ENCODE measurements around the gene MYO3A.

MYO3A gene

GRCh38 chr10:26214551-26215395 is 280.7 kb downstream of the MYO3A start:
- H3K9ac ChIP-seq = no peak overlapping the region
- H3K27me3 ChIP-seq (ENCODE audit: control insufficient read depth, insufficient read depth, low read length) = peaks cover 18% of the 10 kb centered on the region

GRCh38 chr10:26215396-26215934 is 281.4 kb downstream of the MYO3A start:
- Histone ChIP-seq H3K4me3 (ENCODE audit: low read depth, low read length) (no peak overlapping the region), H3K9me3 (ENCODE audit: control insufficient read depth, low read length) (no peaks in the 10 kb centered on the region), H3K79me2 (no peaks in the 10 kb centered on the region), H2AFZ (no peak overlapping the region), H3K27ac (no peak overlapping the region), H3K9ac (no peak overlapping the region), H3K4me1 (no peaks in the 10 kb centered on the region), H3K36me3 (ENCODE audit: control insufficient read depth, insufficient read depth, low read length) (no peaks in the 10 kb centered on the region), H3K4me2 (ENCODE audit: low read length) (peak overlapping the region; percentile 26), H3K27me3 (ENCODE audit: control insufficient read depth, insufficient read depth, low read length) (peaks cover 18% of the 10 kb centered on the region)
- TF ChIP-seq CTCF (IDR thresholded peaks at IDR 0.05) = no peak

More at GRCh38 chr10:26214551-26215395, 280.7 kb downstream of the MYO3A start:
- Histone ChIP-seq H3K4me2 (ENCODE audit: low read length) (peak overlapping the region; percentile 26), H3K79me2 (no peaks in the 10 kb centered on the region), H3K36me3 (ENCODE audit: control insufficient read depth, insufficient read depth, low read length) (no peaks in the 10 kb centered on the region), H3K4me1 (no peaks in the 10 kb centered on the region), H3K9me3 (ENCODE audit: control insufficient read depth, low read length) (no peaks in the 10 kb centered on the region), H3K4me3 (ENCODE audit: low read depth, low read length) (no peak overlapping the region), H3K27ac (no peak overlapping the region), H2AFZ (no peak overlapping the region)
- no peak for TF ChIP-seq CTCF (IDR thresholded peaks at IDR 0.05)

- Histone ChIP-seq H3K27ac (no peak overlapping the region), H3K9ac (no peak overlapping the region), H3K79me2 (no peaks in the 10 kb centered on the region), H3K4me2 (ENCODE audit: low read length) (peak overlapping the region; percentile 55), H2AFZ (no peak overlapping the region), H3K9me3 (ENCODE audit: control insufficient read depth, low read length) (no peaks in the 10 kb centered on the region), H3K36me3 (ENCODE audit: control insufficient read depth, insufficient read depth, low read length) (no peaks in the 10 kb centered on the region), H3K27me3 (ENCODE audit: control insufficient read depth, insufficient read depth, low read length) (peaks cover 18% of the 10 kb centered on the region), H3K4me1 (no peaks in the 10 kb centered on the region), H3K4me3 (ENCODE audit: low read depth, low read length) (no peak overlapping the region)
- no peak for TF ChIP-seq CTCF (IDR thresholded peaks at IDR 0.05)
These were observed 282.0 kb downstream of the MYO3A start for GRCh38 chr10:26215935-26216584.

- no peaks in the 10 kb centered on the region for H3K4me1 ChIP-seq
- no peak within 1 kb of the TSS for H3K9ac ChIP-seq
- TF ChIP-seq CTCF (IDR thresholded peaks at IDR 0.05) = no peak
- peak within 1 kb of the TSS; percentile 46 for H2AFZ ChIP-seq
- no peaks in the 10 kb centered on the region for H3K36me3 ChIP-seq (ENCODE audit: control insufficient read depth, insufficient read depth, low read length)
- peak within 1 kb of the TSS; percentile 55 for H3K4me2 ChIP-seq (ENCODE audit: low read length)
- H3K4me3 ChIP-seq (ENCODE audit: low read depth, low read length) = no peak within 1 kb of the TSS
- H3K79me2 ChIP-seq = no peaks in the 10 kb centered on the region
- H3K27ac ChIP-seq = no peak within 1 kb of the TSS
- H3K9me3 ChIP-seq (ENCODE audit: control insufficient read depth, low read length) = no peaks in the 10 kb centered on the region
- peaks cover 18% of the 10 kb centered on the region for H3K27me3 ChIP-seq (ENCODE audit: control insufficient read depth, insufficient read depth, low read length)
These were observed 282.8 kb downstream of the MYO3A start, which contains the start of gene GAD2 for GRCh38 chr10:26216585-26217395. GAD2 (plus strand) TSS chr10:26216774; CDS start chr10:26216810, 36 bp downstream.

All from parathyroid adenoma (tissue), 2 donors.